Measurements from ENCODE around the gene SETBP1.

DNA sequence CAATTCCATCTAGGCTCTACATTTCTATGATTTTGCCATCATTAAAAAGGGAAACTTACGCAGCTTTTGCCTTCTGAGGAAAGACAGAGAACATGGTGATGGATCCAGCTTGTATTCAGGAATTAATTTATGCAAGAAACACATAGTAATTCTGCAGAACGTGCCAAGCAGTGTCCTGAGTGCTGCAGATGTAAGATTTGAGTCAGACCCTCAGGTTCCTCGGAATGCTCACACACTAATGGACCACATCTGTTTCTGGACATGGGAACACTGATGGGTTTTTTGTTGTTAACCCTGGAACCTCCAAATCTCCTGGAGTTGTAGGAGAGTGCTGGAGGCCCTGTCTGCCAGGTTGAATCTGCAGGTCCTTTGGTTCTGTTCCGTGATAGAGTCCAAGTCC lies 132.9 kb downstream of the SETBP1 start:
- TF ChIP-seq, protein P1, sequence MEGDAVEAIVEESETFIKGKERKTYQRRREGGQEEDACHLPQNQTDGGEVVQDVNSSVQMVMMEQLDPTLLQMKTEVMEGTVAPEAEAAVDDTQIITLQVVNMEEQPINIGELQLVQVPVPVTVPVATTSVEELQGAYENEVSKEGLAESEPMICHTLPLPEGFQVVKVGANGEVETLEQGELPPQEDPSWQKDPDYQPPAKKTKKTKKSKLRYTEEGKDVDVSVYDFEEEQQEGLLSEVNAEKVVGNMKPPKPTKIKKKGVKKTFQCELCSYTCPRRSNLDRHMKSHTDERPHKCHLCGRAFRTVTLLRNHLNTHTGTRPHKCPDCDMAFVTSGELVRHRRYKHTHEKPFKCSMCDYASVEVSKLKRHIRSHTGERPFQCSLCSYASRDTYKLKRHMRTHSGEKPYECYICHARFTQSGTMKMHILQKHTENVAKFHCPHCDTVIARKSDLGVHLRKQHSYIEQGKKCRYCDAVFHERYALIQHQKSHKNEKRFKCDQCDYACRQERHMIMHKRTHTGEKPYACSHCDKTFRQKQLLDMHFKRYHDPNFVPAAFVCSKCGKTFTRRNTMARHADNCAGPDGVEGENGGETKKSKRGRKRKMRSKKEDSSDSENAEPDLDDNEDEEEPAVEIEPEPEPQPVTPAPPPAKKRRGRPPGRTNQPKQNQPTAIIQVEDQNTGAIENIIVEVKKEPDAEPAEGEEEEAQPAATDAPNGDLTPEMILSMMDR (IDR thresholded peaks at IDR 0.05): no peak
- no peak for TF ChIP-seq POLR2A (IDR thresholded peaks at IDR 0.05)
